Hematopoietic multipotent progenitor cell treated with erythropoietin and hydrocortisone succinate and interleukin-3 and kit ligand, for 4 days (in vitro differentiated cells): ENCODE measurements around the gene POU4F1.

Source experiments
- DNase-seq: peaks from one replicate; pipeline ENCODE4 v3.0.0-alpha.2; 2015

Gene POU4F1

DNA sequence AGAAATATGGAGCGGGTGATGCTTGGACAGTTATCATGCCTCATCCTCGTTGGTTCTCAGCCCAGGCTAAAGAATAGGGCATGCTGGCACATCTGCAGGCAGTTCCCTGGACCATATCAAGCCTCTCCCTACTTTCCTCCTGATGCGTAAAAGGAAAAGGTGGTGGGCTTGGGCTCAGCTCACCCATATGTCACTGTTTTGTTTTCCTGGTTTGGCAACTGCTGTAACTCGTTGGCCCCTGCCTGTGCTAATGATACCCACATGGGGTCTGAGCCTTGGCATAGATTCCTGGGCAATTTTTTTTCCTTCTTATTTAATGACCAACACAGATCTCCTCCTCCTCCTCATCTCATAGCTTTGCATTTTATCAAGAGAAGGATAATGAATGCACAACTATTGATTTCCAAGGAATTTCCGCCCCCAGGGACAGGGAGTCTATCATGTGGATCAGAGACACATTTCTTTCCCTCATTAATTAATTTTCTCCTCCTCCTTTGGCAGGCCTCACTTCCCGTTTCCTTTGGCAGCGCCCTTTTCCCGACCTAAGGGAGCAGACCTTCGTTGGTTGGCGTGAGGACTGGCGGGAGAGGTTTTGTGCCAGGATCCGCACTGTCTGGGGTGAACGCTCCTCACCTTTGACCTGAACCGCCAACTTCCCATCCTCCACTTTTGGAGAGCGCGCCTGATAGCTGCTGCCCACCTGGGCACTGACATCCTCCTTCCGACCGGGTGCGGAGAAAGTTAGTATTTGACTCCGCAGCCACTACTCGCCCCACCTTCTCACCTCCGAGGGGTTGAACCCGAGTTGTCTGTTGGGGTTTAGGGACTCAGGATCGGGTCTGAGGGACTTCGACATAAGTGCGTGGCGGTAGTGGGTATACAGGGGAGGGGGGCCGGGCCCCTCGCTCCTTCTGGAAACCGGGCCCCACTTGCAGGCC, 3.4 kb upstream of the POU4F1 start:
- DNase-seq: no peak

GRCh38 chr13:78604782-78605611, 1.6 kb upstream of the POU4F1 start:
- DNase-seq: no peak

GRCh38 chr13:78602561-78603239, 652 bp downstream of the POU4F1 start:
- peak; percentile 67 for DNase-seq

DNA sequence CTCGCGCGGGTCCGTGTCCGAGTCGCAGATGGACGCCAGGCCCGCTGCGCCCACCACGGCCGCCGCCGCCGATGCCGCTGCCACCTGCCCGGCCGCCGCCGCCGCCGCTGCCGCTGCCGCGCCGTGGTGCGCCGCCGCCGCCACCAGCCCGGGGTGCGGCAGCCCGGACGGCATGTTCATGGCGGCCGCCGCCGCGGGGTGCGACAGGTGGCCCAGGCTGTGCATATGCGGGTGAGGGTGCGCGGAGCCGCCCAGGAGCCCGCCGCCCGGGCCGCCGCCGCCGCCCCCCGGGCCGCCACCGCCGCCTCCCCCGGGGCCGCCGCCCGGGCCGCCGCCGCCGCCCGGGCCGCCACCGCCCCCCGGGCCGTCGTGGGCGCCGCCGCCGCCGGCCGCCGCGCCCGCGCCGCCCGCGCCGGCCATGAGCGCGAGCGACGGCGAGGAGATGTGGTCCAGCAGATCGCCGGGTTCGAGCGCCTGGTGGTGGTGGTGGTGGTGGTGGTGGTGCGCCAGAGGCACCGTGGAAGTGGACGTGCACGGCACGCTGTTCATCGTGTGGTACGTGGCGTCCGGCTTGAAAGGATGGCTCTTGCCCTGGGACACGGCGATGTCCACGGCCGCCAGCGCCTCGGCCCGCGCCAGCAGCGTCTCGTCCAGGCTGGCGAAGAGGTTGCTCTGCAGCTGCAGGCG, 1.3 kb downstream of the POU4F1 start:
- DNase-seq: no peak

- peak; percentile 63 for DNase-seq
Measured at GRCh38 chr13:78601124-78601873, 2.1 kb downstream of the POU4F1 start.

DNA sequence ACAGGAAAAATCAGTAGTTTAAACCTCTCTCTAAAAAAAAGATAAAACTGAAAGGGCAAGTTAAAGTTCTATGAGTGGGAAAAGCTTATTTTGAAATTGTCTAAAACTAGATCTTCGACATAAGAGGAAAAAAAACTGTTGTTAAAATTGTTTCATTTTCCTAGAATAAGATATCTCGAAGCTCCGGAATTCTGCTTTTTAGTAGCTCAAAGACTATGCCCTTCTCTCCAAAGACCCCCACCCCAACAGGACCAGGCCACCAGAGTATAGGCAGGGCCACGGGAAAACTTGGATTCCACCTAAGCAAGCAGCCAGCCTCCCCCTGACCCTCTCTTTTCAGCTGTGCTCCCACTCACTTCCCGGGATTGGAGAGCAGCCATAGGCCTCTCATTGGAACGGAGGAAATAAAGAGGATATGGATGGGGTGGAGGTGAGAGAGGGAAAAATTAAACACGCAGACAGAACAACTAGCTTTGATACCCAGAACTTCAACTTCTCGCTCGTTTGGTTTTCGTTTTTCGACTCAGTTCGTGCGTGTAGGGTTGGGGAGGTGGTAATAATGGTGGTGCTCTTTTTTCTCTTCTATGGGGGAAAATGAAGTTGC, 3.0 kb downstream of the POU4F1 start:
- no peak for DNase-seq

DNA sequence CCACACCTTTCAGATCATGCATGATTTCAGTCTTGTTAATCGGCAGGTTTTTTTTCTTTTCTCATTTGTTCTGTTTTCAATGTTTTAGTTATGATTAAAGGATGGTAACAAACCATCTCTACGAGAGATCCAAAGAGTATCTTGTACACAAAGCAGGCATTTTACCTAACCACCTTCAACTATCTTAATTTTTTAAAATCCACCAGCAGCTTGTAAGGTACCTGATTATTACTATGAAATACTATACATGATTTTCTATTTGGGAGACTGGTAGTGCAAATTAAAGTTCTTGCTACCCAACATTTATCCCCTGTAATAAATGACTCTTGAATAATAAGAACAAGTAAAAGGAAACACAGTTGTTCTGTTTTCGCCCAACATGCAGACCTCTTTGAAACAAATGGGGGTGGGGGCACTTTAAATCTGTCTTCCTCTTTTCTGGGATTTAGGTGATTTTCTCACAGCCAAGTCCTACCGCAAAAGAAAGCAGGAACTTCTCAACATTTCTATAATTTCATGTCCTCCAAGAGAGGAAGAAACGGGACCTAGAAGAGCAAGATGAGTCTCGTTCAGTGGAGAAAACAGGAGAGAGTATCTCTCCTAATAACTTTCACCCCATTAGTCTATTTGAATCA, 3.6 kb downstream of the POU4F1 start:
- DNase-seq: no peak

- DNase-seq: no peak
Measured at GRCh38 chr13:78598966-78599644, 4.2 kb downstream of the POU4F1 start.

DNA sequence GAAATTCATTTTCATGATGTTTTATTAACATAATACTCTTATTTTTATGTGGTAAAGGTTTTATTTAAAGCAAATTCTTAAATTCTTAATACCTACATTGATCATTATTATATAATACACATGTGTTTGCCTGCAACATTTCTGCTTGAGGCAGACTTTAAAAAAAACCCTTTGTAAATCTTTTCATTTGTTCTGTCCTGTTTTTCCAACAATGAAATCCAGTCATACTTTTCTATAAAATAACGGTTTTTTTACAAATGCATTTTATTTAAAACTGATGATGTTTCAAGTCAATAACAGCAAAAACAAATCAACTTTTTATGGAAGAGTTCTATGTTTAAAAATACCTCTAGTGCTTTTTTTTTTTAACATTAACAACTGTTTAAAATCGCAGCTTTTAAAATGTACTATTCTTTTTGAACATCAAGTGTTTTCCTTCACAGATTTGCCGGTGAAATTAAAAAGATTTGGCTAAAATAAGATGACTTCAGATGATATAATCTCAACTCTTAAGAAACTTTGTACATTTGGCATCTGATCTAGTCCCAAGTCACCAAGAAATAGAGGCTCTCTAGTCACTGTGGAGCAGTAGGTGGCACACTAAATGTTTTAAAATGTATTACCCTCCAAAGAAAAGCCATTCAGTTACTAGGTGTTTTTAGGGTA, 5.1 kb downstream of the POU4F1 start:
- no peak for DNase-seq

DNA sequence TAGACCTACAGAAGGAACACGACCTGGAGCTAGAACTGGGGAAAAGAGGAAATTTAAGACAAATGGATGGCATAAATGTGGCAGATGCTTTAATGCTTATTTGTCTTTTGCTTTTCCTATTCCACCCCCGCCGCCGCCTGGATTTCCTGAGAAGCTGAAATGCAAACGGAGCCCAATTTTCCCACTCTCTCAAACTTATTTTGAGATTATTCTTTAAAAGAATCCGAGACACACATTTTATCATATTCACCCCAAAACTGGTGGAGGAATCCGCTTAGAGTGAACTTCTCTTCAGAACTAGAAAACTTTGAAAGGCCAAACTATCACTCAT, 5.8 kb downstream of the POU4F1 start:
- no peak for DNase-seq

- no peak for DNase-seq
Measured at GRCh38 chr13:78596736-78597601, 6.4 kb downstream of the POU4F1 start.

- DNase-seq: no peak
Measured at GRCh38 chr13:78596399-78596735, 7.0 kb downstream of the POU4F1 start.

- DNase-seq: peak; percentile 49
Measured at GRCh38 chr13:78595495-78596398, 7.6 kb downstream of the POU4F1 start.

DNA sequence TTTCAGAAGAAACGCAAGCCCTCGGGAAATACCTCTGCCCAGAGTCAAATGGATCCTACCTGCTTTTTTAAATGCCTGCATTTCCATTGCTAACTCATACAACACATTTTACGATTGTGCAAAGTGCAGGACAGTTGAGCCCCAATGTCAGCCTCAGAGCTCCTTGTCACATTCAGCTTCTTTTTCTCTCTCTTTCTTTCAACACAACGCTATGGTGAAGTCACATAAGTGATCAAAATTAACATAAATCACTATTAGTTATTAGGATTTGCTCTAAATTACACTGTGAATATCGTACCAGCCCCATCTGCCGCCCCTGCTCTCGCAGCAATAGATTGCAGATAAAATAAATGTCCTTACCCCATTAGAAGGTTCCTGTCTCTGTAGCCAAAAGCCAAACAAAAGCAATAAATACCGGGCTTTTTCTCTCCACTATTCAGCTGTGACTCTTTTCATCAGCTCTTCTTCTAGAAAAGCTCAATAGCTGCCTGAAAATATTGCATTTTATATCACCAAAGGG, 8.8 kb downstream of the POU4F1 start:
- DNase-seq: no peak

DNA sequence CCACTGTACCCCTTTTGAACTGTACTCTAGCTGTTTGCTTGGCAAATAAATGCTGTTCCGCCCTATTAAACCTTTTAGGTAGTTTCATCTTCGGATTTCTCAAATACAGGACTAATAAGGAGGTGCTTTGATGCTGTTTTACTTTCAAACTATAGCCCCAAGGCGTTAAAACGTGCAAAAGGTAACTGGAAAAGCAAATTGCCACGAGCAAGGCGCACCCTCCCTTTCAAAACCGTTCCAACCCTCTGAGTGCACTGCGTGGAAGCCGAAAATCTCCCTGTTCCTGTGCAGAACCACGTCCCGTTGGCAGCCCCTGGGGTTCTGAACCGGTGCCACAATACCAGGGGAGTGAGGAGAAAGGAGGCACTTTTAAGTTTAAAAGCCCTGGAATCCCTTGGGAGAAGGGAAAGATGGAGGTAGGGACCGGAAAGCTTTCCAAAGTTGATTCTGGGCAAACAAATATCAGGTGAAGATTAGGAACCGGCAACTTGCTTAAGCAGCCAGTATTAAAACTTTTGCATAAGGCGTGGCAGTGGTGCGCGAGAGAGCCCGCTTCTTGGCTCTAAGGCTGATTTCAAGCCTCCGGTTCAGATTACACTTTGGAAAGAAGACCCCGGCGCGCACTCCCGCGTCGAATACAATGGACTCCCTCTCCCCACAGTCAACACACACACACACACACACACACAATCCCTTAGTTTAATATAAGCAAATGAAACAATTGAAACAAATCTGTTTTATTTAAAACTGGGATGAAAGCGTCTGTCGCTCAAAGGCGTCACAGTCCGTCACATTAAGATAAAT, 9.5 kb downstream of the POU4F1 start:
- DNase-seq: no peak

- DNase-seq: no peak
Measured at GRCh38 chr13:78593129-78593528, 10.2 kb downstream of the POU4F1 start.

- no peak for DNase-seq
Measured at GRCh38 chr13:78592584-78592983, 10.8 kb downstream of the POU4F1 start.
